Measurements from ENCODE around the gene COPS9. TPM values are rescaled to one million over a fixed set of nuclear protein-coding genes. Genes with fewer than 3 reads are reported as not detected.

Gene COPS9
- total and polyA plus RNA-seq, 10 of the 15 experiments (the other 5 are each of a cell fraction or from before 2014, with no cell fraction given), result 80.8 to 419 (median 213) TPM

DNA sequence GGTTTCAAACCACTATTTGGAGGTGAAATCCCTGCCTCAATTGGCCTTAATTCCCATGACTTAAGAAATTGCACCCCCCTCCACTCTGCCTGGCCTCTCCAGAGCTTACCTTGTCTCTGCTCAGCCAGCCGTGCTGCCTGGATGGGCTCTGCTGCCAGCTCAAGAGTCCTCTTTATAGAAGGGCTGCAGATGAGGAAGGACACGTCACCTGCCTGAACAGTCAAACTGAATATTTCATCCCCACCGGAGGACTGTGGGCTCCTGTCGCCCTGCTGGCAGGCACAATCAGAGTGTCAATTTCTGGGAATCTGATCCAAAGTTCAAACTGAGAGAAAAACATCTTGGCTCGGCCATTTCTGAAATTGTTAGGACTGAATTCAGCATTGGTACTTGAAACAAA lies 4.4 kb upstream of the COPS9 start, which contains the start of gene OTOS (continued):
- TF ChIP-seq BCL3 (IDR thresholded peaks at IDR 0.05; ENCODE audit: borderline replicate concordance, insufficient read depth, low read depth, low read length, poor library complexity, severe bottlenecking) (no peak), GABPA (IDR thresholded peaks at IDR 0.05; ENCODE audit: low read depth) (no peak), GATAD2B (conservative IDR thresholded peaks at IDR 0.05; ENCODE audit: low read depth) (no peak), NR2F1 (conservative IDR thresholded peaks at IDR 0.05) (no peak), TARDBP (IDR thresholded peaks at IDR 0.05; ENCODE audit: borderline replicate concordance) (no peak), SP1 (IDR thresholded peaks at IDR 0.05; ENCODE audit: low read depth, low read length) (no peak), MYC (IDR thresholded peaks at IDR 0.05; ENCODE audit: insufficient read depth, insufficient read length, insufficient replicate concordance, low read length, severe bottlenecking) (no peak)

DNA sequence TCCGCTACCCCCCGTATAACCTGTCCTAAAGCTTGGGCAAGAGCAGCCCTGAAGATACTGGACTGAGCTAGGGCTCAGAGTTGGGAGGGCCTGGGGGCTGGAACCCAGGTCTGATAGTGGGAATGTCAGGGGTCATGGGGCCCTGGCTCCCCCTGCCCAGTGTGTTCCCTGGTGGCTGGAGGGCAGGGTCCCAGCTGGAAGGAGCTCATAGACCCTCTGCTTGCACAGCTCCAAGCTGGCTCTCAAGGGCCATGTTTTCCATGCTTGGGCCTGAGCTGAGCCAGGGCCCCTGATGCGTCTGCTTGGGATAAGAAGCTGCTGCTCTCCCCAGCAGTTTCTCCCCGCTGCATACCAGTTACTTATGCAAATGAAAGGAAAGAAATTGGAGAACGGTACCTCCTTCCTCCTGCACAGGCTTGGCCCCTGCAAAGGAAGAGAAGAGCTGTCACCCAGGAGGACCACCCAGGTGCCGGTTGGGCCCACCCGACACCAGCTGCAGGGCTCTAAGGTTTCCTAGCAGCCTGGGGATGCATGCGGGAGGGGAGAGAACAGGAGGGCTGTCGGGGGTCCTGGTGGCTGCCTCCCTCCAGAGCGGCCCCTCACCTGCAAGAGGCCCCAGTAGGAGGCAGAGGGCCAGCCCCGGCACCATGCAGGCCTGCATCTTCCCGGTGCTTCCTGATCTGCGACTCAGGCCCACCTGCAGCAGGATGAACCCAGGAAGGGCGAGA lies 3.7 kb upstream of the COPS9 start:
- WGBS (ENCODE audit: insufficient coverage, insufficient replicate concordance, low lambda C conversion rate, missing lambda C conversion rate), result 49% methylated on average over 13 of the region's 14 CpGs
- CTCF ChIA-PET, result interaction anchor here (2.2 kb wide), 1 partner anchor 79 kb away, joined by 11 read pairs; no protein-coding TSS in a partner anchor
- H3K9ac ChIP-seq (ENCODE audit: control insufficient read depth, insufficient read depth, low read length), result no peak overlapping the region

More for the DNA sequence above, 3.7 kb upstream of the COPS9 start:
- POLR2A ChIA-PET, result no interaction called here
- RAD21 ChIA-PET (ENCODE audit: unreplicated experiment), result interaction anchor here (1.1 kb wide), 1 partner anchor 77 kb away, joined by 3 read pairs; no protein-coding TSS in a partner anchor
- Histone ChIP-seq H3K4me3 (no peak overlapping the region), H3K4me1 (ENCODE audit: control insufficient read depth, insufficient read depth, low read length) (no peaks in the 10 kb centered on the region; the same call in 1 of the 2 replicates), H3K79me2 (ENCODE audit: control insufficient read depth, insufficient read depth, low read length) (peaks cover 13% of the 10 kb centered on the region), H4K20me1 (ENCODE audit: control insufficient read depth, insufficient read depth) (no peaks in the 10 kb centered on the region), H3K27me3 (replicated peaks in 1 of 2; ENCODE audit: control insufficient read depth in 2 of 2, insufficient read depth in 2 of 2, low read length in 1 of 2) (peaks cover 0 to 2% of the 10 kb centered on the region in 2 experiments; a peak in 2 of 4 replicates), H2AFZ (ENCODE audit: control insufficient read depth, low read depth, low read length) (no peak overlapping the region), H3K27ac (ENCODE audit: control insufficient read depth, insufficient read depth) (no peak overlapping the region), H3K9me3 (replicated peaks; ENCODE audit: control insufficient read depth, insufficient read depth, low read length) (no peaks in the 10 kb centered on the region), H3K4me2 (ENCODE audit: control insufficient read depth, insufficient read depth) (no peak overlapping the region), H3K36me3 (ENCODE audit: control insufficient read depth in 2 of 2, insufficient read depth in 2 of 2, low read length in 1 of 2) (no peaks in the 10 kb centered on the region)
- in situ Hi-C loops (cut with MboI), result loop anchor here (5.0 to 10.0 kb wide), 2 partner anchors 83 to 1105 kb away; no protein-coding TSS in a partner anchor
- ATAC-seq (no peak), DNase-seq (ENCODE audit: low read depth, low spot score) (no peak), FAIRE-seq (no peak)
- intact Hi-C loops (cut with micrococcal nuclease; ENCODE audit: unreplicated experiment), result loop anchor here (10.0 kb wide), 1 partner anchor 1105 kb away; no protein-coding TSS in a partner anchor
- no TSS peak for BruUV-seq (replicated peaks)
- SMC1A ChIA-PET (ENCODE audit: uncharacterized antibody, unreplicated experiment), result interaction anchor here (0.9 kb wide), 1 partner anchor 114 kb away, joined by 3 read pairs; no protein-coding TSS in a partner anchor
- no peak for TF ChIP-seq PML (IDR thresholded peaks at IDR 0.05; ENCODE audit: low read length)
